SU-DHL-6 (cell line): ENCODE data around the gene SNX6.

Source experiments
- EZH2phosphoT487 ChIP-seq: fragments of 200-600 bp; sonication (generic), shearing (Covaris generic); conservative IDR thresholded peaks from 2 replicates; pipeline ENCODE4 v1.6.1; 2018; ENCODE audit warnings: mild to moderate bottlenecking, antibody characterized with exemption, low read length, moderate library complexity, mixed read lengths
- TF ChIP-seq, protein P1 (sequence below): fragments of 200-600 bp; sonication (generic); IDR thresholded peaks from one replicate; pipeline ENCODE4 v1.5.1; 2017; ENCODE audit warnings: antibody characterized with exemption, mild to moderate bottlenecking, low read length, moderate library complexity; ENCODE audit not compliant: insufficient read depth, poor library complexity, severe bottlenecking

DNA sequence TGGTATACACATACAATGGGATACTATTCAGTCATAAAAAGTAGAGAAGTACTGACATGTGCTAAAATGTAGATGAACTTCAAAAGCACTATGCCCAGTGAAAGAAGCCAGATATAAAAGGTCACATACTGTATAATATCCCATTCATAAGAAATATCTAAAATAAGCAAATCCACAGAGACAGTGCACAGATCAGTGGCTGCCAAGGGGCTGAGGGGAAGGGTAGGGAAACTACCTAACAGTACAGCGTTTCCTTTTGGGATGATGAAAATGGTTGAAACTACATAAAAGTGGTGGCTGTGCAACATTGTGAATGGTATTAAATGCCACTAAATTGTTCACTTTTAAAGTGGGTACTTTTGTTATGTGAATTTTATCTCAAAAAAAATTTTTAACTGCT, 102.4 kb downstream of the SNX6 start:
- TF ChIP-seq, protein P1, sequence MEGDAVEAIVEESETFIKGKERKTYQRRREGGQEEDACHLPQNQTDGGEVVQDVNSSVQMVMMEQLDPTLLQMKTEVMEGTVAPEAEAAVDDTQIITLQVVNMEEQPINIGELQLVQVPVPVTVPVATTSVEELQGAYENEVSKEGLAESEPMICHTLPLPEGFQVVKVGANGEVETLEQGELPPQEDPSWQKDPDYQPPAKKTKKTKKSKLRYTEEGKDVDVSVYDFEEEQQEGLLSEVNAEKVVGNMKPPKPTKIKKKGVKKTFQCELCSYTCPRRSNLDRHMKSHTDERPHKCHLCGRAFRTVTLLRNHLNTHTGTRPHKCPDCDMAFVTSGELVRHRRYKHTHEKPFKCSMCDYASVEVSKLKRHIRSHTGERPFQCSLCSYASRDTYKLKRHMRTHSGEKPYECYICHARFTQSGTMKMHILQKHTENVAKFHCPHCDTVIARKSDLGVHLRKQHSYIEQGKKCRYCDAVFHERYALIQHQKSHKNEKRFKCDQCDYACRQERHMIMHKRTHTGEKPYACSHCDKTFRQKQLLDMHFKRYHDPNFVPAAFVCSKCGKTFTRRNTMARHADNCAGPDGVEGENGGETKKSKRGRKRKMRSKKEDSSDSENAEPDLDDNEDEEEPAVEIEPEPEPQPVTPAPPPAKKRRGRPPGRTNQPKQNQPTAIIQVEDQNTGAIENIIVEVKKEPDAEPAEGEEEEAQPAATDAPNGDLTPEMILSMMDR = no peak
- no peak for TF ChIP-seq EZH2phosphoT487
